ENCODE results near the gene KRTAP4-12. TPM values are rescaled to one million over a fixed set of nuclear protein-coding genes. Genes with fewer than 3 reads are reported as not detected.
"Not testable (repeated sequence)": the region's sequence is repeated elsewhere in the genome, so short reads cannot be mapped to it uniquely, and the experiment has no call there.

The KRTAP4-12 gene
- total and polyA plus RNA-seq, 2 experiments from 2014 or later, result not detected

- no peaks in the 10 kb centered on the region for H3K4me1 ChIP-seq (ENCODE audit: insufficient read depth)
- no peak overlapping the region for H2AFZ ChIP-seq
- DNase-seq (ENCODE audit: low spot score), result no peak
- H3K4me2 ChIP-seq, result no peak overlapping the region
- TF ChIP-seq EZH2phosphoT487 (IDR thresholded peaks at IDR 0.05; ENCODE audit: low read depth, severe bottlenecking, unreplicated experiment) (no peak), CTCF (IDR thresholded peaks at IDR 0.05; ENCODE audit: poor library complexity) (no peak), EZH2 (IDR thresholded peaks at IDR 0.05; ENCODE audit: borderline replicate concordance) (no peak)
- H3K27me3 ChIP-seq, result no peaks in the 10 kb centered on the region
- no peaks in the 10 kb centered on the region for H4K20me1 ChIP-seq (ENCODE audit: insufficient read depth, poor library complexity, severe bottlenecking)
- no peaks in the 10 kb centered on the region for H3K36me3 ChIP-seq (replicated peaks; ENCODE audit: insufficient read depth, low read depth)
- no peak overlapping the region for H3K4me3 ChIP-seq
- no peak overlapping the region for H3K27ac ChIP-seq
- H3K79me2 ChIP-seq, result no peaks in the 10 kb centered on the region
- no peaks in the 10 kb centered on the region for H3K9me2 ChIP-seq (replicated peaks; ENCODE audit: insufficient read depth)
- no peaks in the 10 kb centered on the region for H3K9me3 ChIP-seq (ENCODE audit: low read depth)
Observed at GRCh38 chr17:41141361-41141760, 17.4 kb upstream of the KRTAP4-12 start.

- Histone ChIP-seq H2AFZ (no peak within 1 kb of the TSS), H3K9me3 (ENCODE audit: low read depth) (no peaks in the 10 kb centered on the region), H3K9me2 (replicated peaks; ENCODE audit: insufficient read depth) (no peaks in the 10 kb centered on the region), H3K27me3 (no peaks in the 10 kb centered on the region), H3K4me1 (ENCODE audit: insufficient read depth) (no peaks in the 10 kb centered on the region), H3K4me3 (no peak within 1 kb of the TSS), H3K27ac (no peak within 1 kb of the TSS), H3K4me2 (no peak within 1 kb of the TSS), H3K36me3 (replicated peaks; ENCODE audit: insufficient read depth, low read depth) (no peaks in the 10 kb centered on the region), H3K79me2 (no peaks in the 10 kb centered on the region), H4K20me1 (ENCODE audit: insufficient read depth, poor library complexity, severe bottlenecking) (no peaks in the 10 kb centered on the region)
- DNase-seq (ENCODE audit: low spot score), result no peak
- TF ChIP-seq EZH2phosphoT487 (IDR thresholded peaks at IDR 0.05; ENCODE audit: low read depth, severe bottlenecking, unreplicated experiment), result no peak
- TF ChIP-seq CTCF (IDR thresholded peaks at IDR 0.05; ENCODE audit: poor library complexity), result no peak
- WGBS (ENCODE audit: low lambda C conversion rate, missing lambda C conversion rate), result 83% methylated on average over 6 of the region's 6 CpGs
Observed at GRCh38 chr17:41140360-41141131, 16.6 kb upstream of the KRTAP4-12 start, which contains the start of gene KRTAP4-6. TSS of gene KRTAP4-6 (minus strand) at chr17:41140544. CDS start at chr17:41140487, 57 bp downstream.

GRCh38 chr17:41139865-41140264 lies 15.9 kb upstream of the KRTAP4-12 start:
- H3K36me3 ChIP-seq (replicated peaks; ENCODE audit: insufficient read depth, low read depth); H3K27ac ChIP-seq; H3K4me2 ChIP-seq; H2AFZ ChIP-seq; H3K4me1 ChIP-seq (ENCODE audit: insufficient read depth); H3K9me2 ChIP-seq (replicated peaks; ENCODE audit: insufficient read depth); H3K4me3 ChIP-seq; DNase-seq (ENCODE audit: low spot score); H3K27me3 ChIP-seq; H3K79me2 ChIP-seq; H3K9me3 ChIP-seq (ENCODE audit: low read depth); H4K20me1 ChIP-seq (ENCODE audit: insufficient read depth, poor library complexity, severe bottlenecking): not testable (repeated sequence)
- 92% methylated on average over 11 of the region's 12 CpGs for WGBS (ENCODE audit: low lambda C conversion rate, missing lambda C conversion rate)

- no peaks in the 10 kb centered on the region for H4K20me1 ChIP-seq (ENCODE audit: insufficient read depth, poor library complexity, severe bottlenecking)
- TF ChIP-seq EZH2phosphoT487 (IDR thresholded peaks at IDR 0.05; ENCODE audit: low read depth, severe bottlenecking, unreplicated experiment) (no peak), CTCF (IDR thresholded peaks at IDR 0.05; ENCODE audit: poor library complexity) (no peak), EZH2 (IDR thresholded peaks at IDR 0.05; ENCODE audit: borderline replicate concordance) (no peak)
- H3K4me2 ChIP-seq, result no peak overlapping the region
- no peak overlapping the region for H3K27ac ChIP-seq
- H3K27me3 ChIP-seq, result no peaks in the 10 kb centered on the region
- no peaks in the 10 kb centered on the region for H3K9me3 ChIP-seq (ENCODE audit: low read depth)
- H3K36me3 ChIP-seq (replicated peaks; ENCODE audit: insufficient read depth, low read depth), result no peaks in the 10 kb centered on the region
- no peaks in the 10 kb centered on the region for H3K4me1 ChIP-seq (ENCODE audit: insufficient read depth)
- no peak overlapping the region for H2AFZ ChIP-seq
- DNase-seq (ENCODE audit: low spot score), result no peak
- 58% methylated on average over 2 of the region's 2 CpGs for WGBS (ENCODE audit: low lambda C conversion rate, missing lambda C conversion rate)
- no peaks in the 10 kb centered on the region for H3K9me2 ChIP-seq (replicated peaks; ENCODE audit: insufficient read depth)
- no peaks in the 10 kb centered on the region for H3K79me2 ChIP-seq
- H3K4me3 ChIP-seq, result no peak overlapping the region
Observed at GRCh38 chr17:41133880-41134735, 10.1 kb upstream of the KRTAP4-12 start.
